ENCODE results near the gene DTYMK. TPM values are rescaled to one million over a fixed set of nuclear protein-coding genes. Genes with fewer than 3 reads are reported as not detected.

DTYMK gene
- total and polyA plus RNA-seq, 2 donors (not counting 3 experiments of a cell fraction or from before 2014, with no cell fraction given), result 67.0 to 104 TPM

DNA sequence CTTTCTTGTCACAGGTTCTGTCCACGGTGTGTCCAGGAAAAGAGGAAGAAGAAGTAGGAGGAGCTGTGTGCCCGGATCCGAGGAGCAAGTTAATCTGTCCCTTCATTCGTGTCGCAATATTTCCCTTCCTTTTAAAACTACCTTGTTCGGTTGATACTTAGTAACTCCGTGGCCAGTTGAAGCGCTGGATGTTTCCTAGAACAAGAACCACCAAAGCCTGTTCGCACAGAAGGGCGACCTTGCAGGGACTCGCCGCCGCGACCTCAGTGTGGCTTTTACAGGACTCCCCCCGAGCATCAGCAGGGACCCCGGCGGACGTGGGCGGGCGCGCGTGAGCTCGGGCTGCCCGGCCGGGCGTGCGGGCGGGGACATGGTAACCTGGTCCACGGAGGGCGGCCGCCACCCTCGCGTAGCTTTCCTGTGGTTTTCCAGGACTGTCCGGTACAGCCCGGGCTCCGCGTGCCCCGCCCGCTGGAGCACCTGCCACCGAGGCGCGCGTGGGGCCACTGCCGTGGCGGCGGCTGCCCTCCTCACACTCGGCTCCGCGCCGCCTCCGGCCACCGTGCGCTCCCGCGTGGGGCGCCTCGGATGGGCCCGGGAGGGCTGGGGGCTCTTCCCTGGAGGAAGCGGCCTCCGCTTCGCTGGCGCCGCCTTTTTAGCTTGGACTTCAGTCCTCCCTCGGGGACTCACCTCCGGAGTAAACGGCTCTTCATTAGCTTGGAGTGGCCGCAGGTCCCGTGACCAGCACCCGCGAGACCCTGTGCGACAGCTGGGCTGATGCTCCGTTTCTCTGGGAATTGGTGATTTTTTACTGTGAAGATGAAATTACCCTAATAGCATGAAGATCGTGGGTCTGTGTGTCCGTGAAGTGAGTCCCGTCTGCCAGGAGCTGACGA is 38.6 kb upstream of the DTYMK start:
- intact Hi-C loops (cut with micrococcal nuclease) (no loop called here), dilution Hi-C loops (cut with MboI; ENCODE audit: extremely low pct_ligation_motif_present, low sequenced_read_pairs) (no loop called here)
- DNase-seq (ENCODE audit: low read depth, low spot score) (no peak), FAIRE-seq (no peak)
- Histone ChIP-seq H2AFZ (ENCODE audit: low read depth, low read length) (no peak overlapping the region), H3K9me3 (replicated peaks; ENCODE audit: control insufficient read depth, insufficient read depth, low read length) (no peaks in the 10 kb centered on the region), H4K20me1 (replicated peaks; ENCODE audit: control insufficient read depth, extremely low read depth, insufficient read depth, low read length) (no peaks in the 10 kb centered on the region), H3K4me1 (ENCODE audit: control insufficient read depth, extremely low read depth, insufficient read depth, low read length) (peaks cover 3% of the 10 kb centered on the region), H3K4me2 (ENCODE audit: insufficient read depth, low read length) (no peak overlapping the region), H3K27me3 (ENCODE audit: control insufficient read depth in 2 of 2, insufficient read depth in 2 of 2, low read length in 2 of 2) (no peaks in the 10 kb centered on the region), H3K79me2 (ENCODE audit: control insufficient read depth, insufficient read depth, low read length) (no peaks in the 10 kb centered on the region), H3K9me1 (replicated peaks; ENCODE audit: control insufficient read depth, extremely low read depth, insufficient read depth, low read length) (no peaks in the 10 kb centered on the region), H3K9ac (replicated peaks; ENCODE audit: extremely low read depth, insufficient read depth, low read length) (no peak overlapping the region), H3K4me3 (replicated peaks in 1 of 3; ENCODE audit: insufficient read depth in 1 of 3, low read depth in 1 of 3, low read length in 3 of 3) (no peak overlapping the region), H3K36me3 (ENCODE audit: control insufficient read depth in 2 of 2, extremely low read depth in 1 of 2, insufficient read depth in 2 of 2, low read length in 2 of 2) (peaks cover 0 to 13% of the 10 kb centered on the region in 2 experiments), H3K27ac (ENCODE audit: insufficient read depth, low read depth, low read length) (no peak overlapping the region)
- ChIA-PET CTCF (interaction anchor here (1.1 to 1.5 kb wide), 2 partner anchors 9 to 153 kb away, joined by 3 to 4 read pairs; partner anchors contain the start of gene D2HGDH), POLR2A (no interaction called here)
- BruUV-seq (replicated peaks), result no TSS peak
- no peak for TF ChIP-seq MYC (IDR thresholded peaks at IDR 0.05; ENCODE audit: low read depth, low read length)
- no peak for TF ChIP-seq JUN (IDR thresholded peaks at IDR 0.05; ENCODE audit: borderline replicate concordance, insufficient read depth, insufficient read length, low read depth)
- TF ChIP-seq, protein P1, sequence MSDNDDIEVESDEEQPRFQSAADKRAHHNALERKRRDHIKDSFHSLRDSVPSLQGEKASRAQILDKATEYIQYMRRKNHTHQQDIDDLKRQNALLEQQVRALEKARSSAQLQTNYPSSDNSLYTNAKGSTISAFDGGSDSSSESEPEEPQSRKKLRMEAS (IDR thresholded peaks at IDR 0.05; ENCODE audit: insufficient read depth, insufficient read length), result no peak
- no peak for TF ChIP-seq GATA2 (IDR thresholded peaks at IDR 0.05; ENCODE audit: insufficient read depth, insufficient read length, low read depth, low read length)
- no peak for TF ChIP-seq FOS (IDR thresholded peaks at IDR 0.05; ENCODE audit: borderline replicate concordance, insufficient read depth, low read length)
- no peak for TF ChIP-seq POLR2AphosphoS5 (IDR thresholded peaks at IDR 0.05; ENCODE audit: insufficient read depth, low read depth, low read length)
- TF ChIP-seq CTCF (IDR thresholded peaks at IDR 0.05; ENCODE audit: extremely low read depth in 1 of 2, insufficient read depth in 1 of 2, low read depth in 1 of 2, low read length in 2 of 2), result no peak
- TF ChIP-seq POLR2A (IDR thresholded peaks at IDR 0.05; ENCODE audit: low read depth, low read length), result no peak
- no peak for TF ChIP-seq EZH2 (IDR thresholded peaks at IDR 0.05; ENCODE audit: borderline replicate concordance, low read depth, low read length, severe bottlenecking)
